CD4-positive, alpha-beta T cell treated with Interleukin-15 for 1 hour (primary cell): ENCODE results near the gene RTEL1.
"Not testable (repeated sequence)": the region's sequence is repeated elsewhere in the genome, so short reads cannot be mapped to it uniquely, and the experiment has no call there.

Experiments used
- DNase-seq: peaks from one replicate; pipeline ENCODE4 v3.0.0-alpha.2; 2020

RTEL1 gene

GRCh38 chr20:63657937-63658748, at the start of gene RTEL1:
Gene RTEL1, plus strand, starts transcription at chr20:63658312. Its CDS starts 1,091 bp downstream, at chr20:63659403.
- peak; percentile 84 for DNase-seq

GRCh38 chr20:63610581-63611435, 47.3 kb upstream of the RTEL1 start:
- no peak for DNase-seq

- no peak for DNase-seq
Measured at GRCh38 chr20:63611646-63612045, 46.5 kb upstream of the RTEL1 start.

GRCh38 chr20:63612276-63612931, 45.7 kb upstream of the RTEL1 start:
- DNase-seq: peak; percentile 66

GRCh38 chr20:63613863-63614594, 44.1 kb upstream of the RTEL1 start:
- DNase-seq: not testable (repeated sequence)

- DNase-seq: no peak
Measured at GRCh38 chr20:63617092-63617875, 40.8 kb upstream of the RTEL1 start.

GRCh38 chr20:63617876-63618265, 40.2 kb upstream of the RTEL1 start:
- DNase-seq: no peak

- DNase-seq: no peak
Measured at GRCh38 chr20:63618291-63618980, 39.7 kb upstream of the RTEL1 start.

GRCh38 chr20:63619086-63619485, 39.0 kb upstream of the RTEL1 start:
- DNase-seq: no peak

- DNase-seq: no peak
Measured at GRCh38 chr20:63619505-63619904, 38.6 kb upstream of the RTEL1 start.

GRCh38 chr20:63620991-63621390, 37.1 kb upstream of the RTEL1 start:
- no peak for DNase-seq

- DNase-seq: no peak
Measured at GRCh38 chr20:63622096-63622495, 36.0 kb upstream of the RTEL1 start.

GRCh38 chr20:63622732-63623131, 35.4 kb upstream of the RTEL1 start:
- DNase-seq: no peak

GRCh38 chr20:63624486-63624885, 33.6 kb upstream of the RTEL1 start:
- DNase-seq: no peak

GRCh38 chr20:63625771-63626423, 32.2 kb upstream of the RTEL1 start:
- peak; percentile 41 for DNase-seq

GRCh38 chr20:63626424-63627128, 31.5 kb upstream of the RTEL1 start, which contains the start of gene GMEB2:
Gene GMEB2, minus strand, starts transcription at chr20:63627101. Its CDS starts 7,704 bp downstream, at chr20:63619397.
- DNase-seq: no peak

- DNase-seq: peak; percentile 94
Measured at GRCh38 chr20:63627129-63627750, 30.9 kb upstream of the RTEL1 start.

- DNase-seq: no peak
Measured at GRCh38 chr20:63627751-63628245, 30.3 kb upstream of the RTEL1 start.
